Astrocyte (in vitro differentiated cells and primary cell): ENCODE measurements around the gene IRF3. TPM values are rescaled to one million over a fixed set of nuclear protein-coding genes. Genes with fewer than 3 reads are reported as not detected.

Experiments used
- DNase-seq: peaks from one replicate; pipeline ENCODE4 v3.0.0-alpha.2; 2010; ENCODE audit warnings: low read depth
- FAIRE-seq: peaks from 2 replicates; lab custom pipeline; 2011; peaks lifted over from hg19 to GRCh38; lab: Jason Lieb, UNC
- H2AFZ ChIP-seq: 2 replicates; pipeline ENCODE4 v1.6.0; 2012; ENCODE audit warnings: low read depth, low read length, inconsistent platforms
- H3K27ac ChIP-seq: 2 replicates; pipeline ENCODE4 v1.5.1; 2011; ENCODE audit warnings: low read depth, low read length, inconsistent platforms
- H3K27me3 ChIP-seq: 2 replicates; pipeline ENCODE4 v1.6.0; 2011; ENCODE audit warnings: low read length, inconsistent platforms; ENCODE audit not compliant: insufficient read depth
- H3K36me3 ChIP-seq: 2 replicates; pipeline ENCODE4 v1.5.1; 2011; ENCODE audit warnings: low read length, inconsistent platforms; ENCODE audit not compliant: insufficient read depth
- H3K4me1 ChIP-seq: 2 replicates; pipeline ENCODE4 v1.5.1; 2011; ENCODE audit warnings: low read length, inconsistent platforms; ENCODE audit not compliant: insufficient read depth
- H3K4me2 ChIP-seq: 2 replicates; pipeline ENCODE4 v1.6.0; 2012; ENCODE audit warnings: low read length, inconsistent platforms
- H3K4me3 ChIP-seq: 2 replicates; pipeline ENCODE4 v1.5.1; 2011; ENCODE audit warnings: low read depth, mild to moderate bottlenecking, low read length, inconsistent platforms; ENCODE audit not compliant: insufficient read depth
- H3K79me2 ChIP-seq: 2 replicates; pipeline ENCODE4 v1.6.0; 2012; ENCODE audit warnings: mild to moderate bottlenecking, low read length, inconsistent platforms; ENCODE audit not compliant: insufficient read depth
- H3K9ac ChIP-seq: 2 replicates; pipeline ENCODE4 v1.6.0; 2012; ENCODE audit warnings: mild to moderate bottlenecking, low read length, inconsistent platforms
- H3K9me3 ChIP-seq: 2 replicates; pipeline ENCODE4 v1.5.1; 2012; ENCODE audit warnings: low read depth, mild to moderate bottlenecking, low read length, inconsistent platforms; ENCODE audit not compliant: insufficient read depth
- H4K20me1 ChIP-seq: 2 replicates; pipeline ENCODE4 v1.6.0; 2012; ENCODE audit warnings: low read length, inconsistent platforms; ENCODE audit not compliant: insufficient read depth
- H3K27ac Mint-ChIP-seq: one replicate; pipeline ENCODE4 v1.8.0; 2021; ENCODE audit warnings: mild to moderate bottlenecking, mixed read lengths; ENCODE audit not compliant: unreplicated experiment
- H3K27me3 Mint-ChIP-seq: one replicate; pipeline ENCODE4 v1.8.0; 2021; ENCODE audit warnings: low read depth, mixed read lengths; ENCODE audit not compliant: unreplicated experiment
- H3K36me3 Mint-ChIP-seq: one replicate; pipeline ENCODE4 v1.8.0; 2021; ENCODE audit warnings: low read depth, mixed read lengths; ENCODE audit not compliant: unreplicated experiment
- H3K4me1 Mint-ChIP-seq: one replicate; pipeline ENCODE4 v1.8.0; 2021; ENCODE audit warnings: low read depth, mixed read lengths; ENCODE audit not compliant: unreplicated experiment
- H3K4me3 Mint-ChIP-seq: one replicate; pipeline ENCODE4 v1.8.0; 2021; ENCODE audit warnings: mild to moderate bottlenecking, moderate library complexity, mixed read lengths; ENCODE audit not compliant: unreplicated experiment
- H3K9me3 Mint-ChIP-seq: one replicate; pipeline ENCODE4 v1.8.0; 2021; ENCODE audit warnings: mild to moderate bottlenecking, mixed read lengths; ENCODE audit not compliant: unreplicated experiment
- CTCF ChIP-seq: IDR thresholded peaks from 2 replicates; pipeline ENCODE4 v1.5.1; 2011; ENCODE audit warnings: low read depth, mild to moderate bottlenecking, inconsistent platforms, low read length, moderate library complexity; ENCODE audit not compliant: insufficient read depth
- EZH2 ChIP-seq: IDR thresholded peaks from 2 replicates; pipeline ENCODE4 v1.6.1; 2012; ENCODE audit warnings: mild to moderate bottlenecking, low read length, inconsistent platforms; ENCODE audit not compliant: insufficient read depth
- total RNA-seq: library from RNA; stranded (reverse); gene quantifications from 2 replicates; pipeline ENCODE4 v1.2.1, GENCODE V29; 2021

IRF3 gene
- total RNA-seq, 1 donor from 2014 or later, result 68.1 TPM

DNA sequence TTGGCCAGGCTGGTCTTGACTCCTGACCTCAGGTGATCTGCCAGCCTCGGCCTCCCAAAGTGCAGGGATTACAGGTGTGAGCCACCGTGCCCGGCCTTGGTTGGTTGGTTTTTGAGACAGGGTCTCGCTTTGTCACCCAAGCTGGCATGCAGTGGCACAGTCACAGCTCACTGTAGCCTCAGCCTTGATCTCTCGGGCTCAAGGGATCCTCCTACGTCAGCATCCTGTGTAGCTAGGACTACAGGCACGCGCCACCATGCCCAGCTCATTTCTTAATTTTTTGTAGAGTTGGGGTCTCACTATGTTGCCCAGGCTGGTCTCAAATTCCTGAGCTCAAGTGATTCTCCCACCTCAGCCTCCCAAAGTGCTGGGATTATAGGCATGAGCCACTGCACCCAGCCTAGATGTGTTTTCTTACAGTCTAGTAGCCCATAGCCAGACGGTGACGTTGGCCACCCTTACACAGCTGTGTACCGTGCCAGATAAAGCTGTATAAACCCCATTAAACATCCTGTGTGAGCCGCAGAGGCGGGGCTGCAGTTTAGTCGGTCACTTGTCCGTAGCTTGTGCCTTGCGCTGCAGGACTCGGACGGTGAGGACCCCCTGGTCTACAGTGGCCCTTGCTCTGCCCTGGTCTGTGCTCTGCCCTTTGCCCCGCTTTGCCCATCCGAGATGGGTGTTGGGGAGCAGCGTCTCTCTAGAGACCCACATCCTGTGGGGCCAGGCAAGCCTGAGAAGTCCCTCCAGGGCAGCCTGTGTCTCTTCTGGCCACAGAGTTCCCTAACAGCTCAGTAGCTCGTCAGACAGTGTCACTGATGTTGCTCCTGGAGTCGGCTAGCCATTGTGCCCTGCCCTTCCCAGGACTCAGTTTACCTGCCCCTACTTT, 9.8 kb downstream of the IRF3 start:
- TF ChIP-seq EZH2 (no peak), CTCF (no peak)
- Histone ChIP-seq H4K20me1 (peaks cover 63% of the 10 kb centered on the region), H3K79me2 (peaks cover 17% of the 10 kb centered on the region), H3K27me3 (no peaks in the 10 kb centered on the region), H3K4me3 (no peak overlapping the region), H3K27ac (no peak overlapping the region), H2AFZ (no peak overlapping the region), H3K4me1 (no peaks in the 10 kb centered on the region), H3K4me2 (no peak overlapping the region), H3K9me3 (peaks cover 4% of the 10 kb centered on the region), H3K36me3 (peaks cover 17% of the 10 kb centered on the region), H3K9ac (no peak overlapping the region)
- no peaks in the 10 kb centered on the region for H3K9me3 Mint-ChIP-seq
- peaks cover 19% of the 10 kb centered on the region for H3K36me3 Mint-ChIP-seq
- H3K4me1 Mint-ChIP-seq, result no peaks in the 10 kb centered on the region
- no peaks in the 10 kb centered on the region for H3K27me3 Mint-ChIP-seq
- no peak for DNase-seq
- FAIRE-seq, result no peak
- no peak overlapping the region for H3K4me3 Mint-ChIP-seq
- no peak overlapping the region for H3K27ac Mint-ChIP-seq

GRCh38 chr19:49654581-49654980, 11.1 kb downstream of the IRF3 start:
- H3K79me2 ChIP-seq, result peaks cover 27% of the 10 kb centered on the region
- no peak overlapping the region for H3K4me3 Mint-ChIP-seq
- H3K36me3 Mint-ChIP-seq, result peaks cover 13% of the 10 kb centered on the region
- DNase-seq, result no peak
- H3K9me3 ChIP-seq, result no peaks in the 10 kb centered on the region
- no peak overlapping the region for H3K27ac Mint-ChIP-seq
- no peaks in the 10 kb centered on the region for H3K27me3 Mint-ChIP-seq
- peaks cover 12% of the 10 kb centered on the region for H3K36me3 ChIP-seq
- no peak for TF ChIP-seq CTCF
- no peak for TF ChIP-seq EZH2
- H3K4me3 ChIP-seq, result no peak overlapping the region
- H3K4me1 ChIP-seq, result no peaks in the 10 kb centered on the region
- H2AFZ ChIP-seq, result no peak overlapping the region
- H3K4me1 Mint-ChIP-seq, result no peaks in the 10 kb centered on the region
- peaks cover 67% of the 10 kb centered on the region for H4K20me1 ChIP-seq
- no peak overlapping the region for H3K4me2 ChIP-seq
- FAIRE-seq, result no peak
- H3K27ac ChIP-seq, result no peak overlapping the region
- H3K9ac ChIP-seq, result no peak overlapping the region
- H3K9me3 Mint-ChIP-seq, result no peaks in the 10 kb centered on the region
- H3K27me3 ChIP-seq, result no peaks in the 10 kb centered on the region

DNA sequence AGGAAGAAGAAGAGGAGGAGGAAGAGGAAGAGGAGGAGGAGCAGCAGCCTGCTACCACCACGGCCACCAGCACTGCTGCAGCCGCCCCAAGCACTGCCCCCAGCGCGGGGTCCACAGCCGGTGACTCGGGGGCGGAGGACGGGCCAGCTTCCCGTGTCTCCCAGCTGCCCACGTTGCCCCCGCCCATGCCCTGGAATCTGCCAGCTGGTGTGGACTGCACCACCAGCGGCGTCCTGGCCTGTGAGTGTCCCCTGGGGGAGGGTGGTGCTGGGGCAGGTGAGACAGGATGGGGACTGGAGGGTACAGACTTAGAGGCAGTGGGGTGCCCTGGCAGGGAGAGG, 12.2 kb downstream of the IRF3 start:
- Histone ChIP-seq H4K20me1 (peaks cover 66% of the 10 kb centered on the region), H3K27ac (no peak overlapping the region)
- no peak for TF ChIP-seq CTCF
- TF ChIP-seq EZH2, result no peak

More for the DNA sequence above, 12.2 kb downstream of the IRF3 start:
- H3K79me2 ChIP-seq, result peaks cover 33% of the 10 kb centered on the region
- DNase-seq (no peak), FAIRE-seq (no peak)
- no peaks in the 10 kb centered on the region for H3K9me3 ChIP-seq
- no peak overlapping the region for H3K27ac Mint-ChIP-seq
- H3K36me3 Mint-ChIP-seq, result peaks cover 11% of the 10 kb centered on the region
- no peak overlapping the region for H3K4me3 ChIP-seq
- H3K27me3 ChIP-seq, result no peaks in the 10 kb centered on the region
- peaks cover 6% of the 10 kb centered on the region for H3K36me3 ChIP-seq
- H3K4me2 ChIP-seq, result no peak overlapping the region
- no peaks in the 10 kb centered on the region for H3K4me1 ChIP-seq
- H3K27me3 Mint-ChIP-seq, result no peaks in the 10 kb centered on the region
- H3K9ac ChIP-seq, result no peak overlapping the region
- no peak overlapping the region for H2AFZ ChIP-seq
- no peaks in the 10 kb centered on the region for H3K4me1 Mint-ChIP-seq
- H3K9me3 Mint-ChIP-seq, result no peaks in the 10 kb centered on the region
- H3K4me3 Mint-ChIP-seq, result no peak overlapping the region
